GM18907 (cell line): ENCODE data around the gene TSSK6.

Source experiments
- ATAC-seq: cut with Tn5 transposase; IDR thresholded peaks from one replicate; pipeline ENCODE4 v1.9.1; 2021; ENCODE audit warnings: mild to moderate bottlenecking, moderate library complexity; ENCODE audit not compliant: unreplicated experiment

Gene TSSK6

GRCh38 chr19:19514881-19515641 is at the start of gene TSSK6:
Gene TSSK6 (minus strand): TSS chr19:19515548. CDS start chr19:19515427, 121 bp downstream.
- no peak for ATAC-seq

DNA sequence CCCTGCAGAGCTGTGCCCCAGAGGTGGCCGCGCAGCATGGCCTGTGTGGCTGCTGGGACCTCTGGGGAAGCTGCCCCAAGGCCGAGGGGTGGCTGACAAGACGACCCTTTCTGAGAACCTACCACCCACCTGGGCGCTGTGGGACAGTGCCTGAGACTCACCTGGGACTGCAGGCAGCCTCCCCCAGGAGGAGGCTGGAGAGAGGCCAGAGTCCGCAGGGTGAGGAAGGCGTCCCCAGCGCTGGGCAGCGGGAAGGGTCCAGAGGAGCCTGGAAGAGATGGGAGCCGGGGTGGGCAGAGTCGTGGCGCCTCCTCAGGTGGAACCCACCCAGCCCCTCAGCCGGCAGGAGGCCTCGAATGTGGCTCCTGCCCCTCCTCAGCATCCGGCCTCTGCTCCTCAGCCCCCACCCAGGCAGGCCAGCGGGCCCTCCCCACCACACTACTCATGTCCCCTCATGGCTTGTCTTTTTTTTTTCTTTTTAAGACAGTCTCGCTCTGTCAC is 48.0 kb upstream of the TSSK6 start:
- no peak for ATAC-seq

GRCh38 chr19:19562665-19563347 is 47.5 kb upstream of the TSSK6 start:
- no peak for ATAC-seq

GRCh38 chr19:19561946-19562664 is 46.8 kb upstream of the TSSK6 start:
- ATAC-seq, result no peak

DNA sequence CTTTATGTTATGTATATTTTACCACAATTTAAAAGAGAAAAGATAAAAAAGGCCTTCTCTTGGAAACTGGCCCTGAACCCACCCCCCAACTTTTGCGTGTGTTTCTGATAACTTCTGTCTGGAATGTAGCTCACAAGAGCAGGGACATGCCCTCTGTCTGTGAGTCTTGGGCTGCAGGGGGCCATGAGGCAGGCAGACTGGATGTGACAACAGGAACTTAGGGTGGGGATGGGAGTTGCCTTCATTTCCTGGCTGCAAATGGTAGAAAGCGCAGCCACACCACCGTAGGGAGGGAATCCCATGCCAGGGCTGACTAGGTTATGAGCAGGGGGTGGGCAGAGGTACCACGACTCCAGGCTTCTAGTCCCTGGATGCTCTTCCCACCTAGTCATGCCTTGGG is 44.6 kb upstream of the TSSK6 start:
- ATAC-seq, result no peak

- ATAC-seq, result no peak
Measured at GRCh38 chr19:19558636-19559035, 43.3 kb upstream of the TSSK6 start.

DNA sequence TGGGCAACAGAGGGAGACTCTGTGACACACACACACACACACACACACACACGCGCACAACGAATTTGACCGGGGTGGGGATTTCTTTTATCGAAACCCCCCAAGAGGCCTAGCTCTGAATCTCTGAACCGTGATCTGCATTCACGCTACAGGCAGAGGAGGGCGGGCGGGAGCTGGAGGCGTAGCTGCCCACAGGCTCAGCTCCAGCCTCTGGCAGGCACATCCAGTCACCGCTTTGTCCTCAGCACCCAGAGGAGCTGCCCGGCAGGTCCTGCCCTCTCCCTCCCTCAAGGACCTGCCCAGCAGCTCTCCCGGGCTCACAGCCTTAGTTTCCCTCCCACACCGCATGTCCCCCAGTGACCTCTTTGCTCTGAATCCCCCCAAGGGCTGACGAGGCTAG is 42.7 kb upstream of the TSSK6 start:
- no peak for ATAC-seq

- no peak for ATAC-seq
Measured at GRCh38 chr19:19554074-19555023, 39.0 kb upstream of the TSSK6 start.

- ATAC-seq, result no peak
Measured at GRCh38 chr19:19553670-19554069, 38.3 kb upstream of the TSSK6 start.

DNA sequence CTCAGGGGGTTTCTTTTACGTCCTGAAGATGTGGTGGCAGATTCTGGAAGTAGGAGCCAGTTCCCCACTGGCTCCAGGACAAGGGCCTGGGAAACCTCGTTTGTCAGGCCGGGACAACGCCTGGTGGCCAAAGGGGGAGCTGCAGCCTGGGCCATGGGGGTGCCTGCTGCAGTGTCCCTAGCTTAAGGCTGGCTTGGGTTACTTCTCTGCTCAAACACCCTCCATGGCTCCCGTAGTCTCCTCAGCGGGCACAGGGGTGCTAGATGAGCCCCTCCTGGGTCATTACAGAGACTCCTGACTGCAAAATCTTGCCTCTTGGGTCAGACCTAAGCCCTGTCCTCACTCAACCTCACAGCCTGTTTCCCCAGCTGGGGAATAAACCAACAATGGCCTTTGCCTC is 37.5 kb upstream of the TSSK6 start:
- ATAC-seq, result no peak

GRCh38 chr19:19551853-19552192 is 36.5 kb upstream of the TSSK6 start:
- ATAC-seq, result no peak

DNA sequence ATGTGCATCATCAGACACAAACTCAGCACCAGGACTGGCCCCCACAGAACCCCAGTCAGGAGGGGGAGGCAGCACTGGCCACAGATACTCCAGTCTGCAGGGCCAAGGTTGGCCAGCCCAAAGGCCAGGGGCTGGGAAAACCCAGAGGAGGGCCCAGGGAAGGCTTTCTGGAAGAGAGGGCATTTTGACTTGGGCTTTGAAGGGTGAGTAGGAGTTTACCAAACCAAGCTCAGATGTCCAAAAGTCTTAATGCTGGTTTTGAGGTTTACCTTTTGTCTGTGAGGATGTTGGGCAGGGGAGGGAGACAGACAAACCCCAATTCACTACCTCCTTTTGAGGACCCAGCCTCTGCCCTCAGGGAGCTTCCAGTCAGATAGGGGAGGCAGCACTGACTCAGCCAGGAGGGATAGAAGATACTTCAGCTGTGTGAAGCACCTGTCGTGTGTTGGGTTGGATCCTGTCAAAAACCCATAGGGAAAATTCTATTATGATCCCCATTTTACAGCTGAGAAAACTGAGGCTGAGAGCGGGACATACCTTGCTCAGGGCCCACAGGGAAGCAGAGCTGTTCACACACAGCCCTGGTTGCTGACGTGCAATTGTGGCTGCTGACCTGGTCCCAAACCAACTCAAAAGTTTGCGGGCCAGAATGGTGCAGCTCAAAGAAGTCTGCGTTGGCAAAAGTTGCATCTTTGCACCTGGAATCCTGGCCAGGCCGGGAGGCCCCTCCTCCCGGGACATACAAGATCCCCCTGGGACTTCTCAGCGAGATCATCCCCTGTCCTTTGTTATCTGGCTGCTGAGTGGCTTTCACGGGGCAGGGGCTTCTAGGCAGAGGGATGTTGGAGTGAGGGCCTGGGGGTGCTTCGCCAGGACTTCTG is 35.9 kb upstream of the TSSK6 start:
- ATAC-seq, result no peak

- no peak for ATAC-seq
Measured at GRCh38 chr19:19550485-19550929, 35.2 kb upstream of the TSSK6 start.

DNA sequence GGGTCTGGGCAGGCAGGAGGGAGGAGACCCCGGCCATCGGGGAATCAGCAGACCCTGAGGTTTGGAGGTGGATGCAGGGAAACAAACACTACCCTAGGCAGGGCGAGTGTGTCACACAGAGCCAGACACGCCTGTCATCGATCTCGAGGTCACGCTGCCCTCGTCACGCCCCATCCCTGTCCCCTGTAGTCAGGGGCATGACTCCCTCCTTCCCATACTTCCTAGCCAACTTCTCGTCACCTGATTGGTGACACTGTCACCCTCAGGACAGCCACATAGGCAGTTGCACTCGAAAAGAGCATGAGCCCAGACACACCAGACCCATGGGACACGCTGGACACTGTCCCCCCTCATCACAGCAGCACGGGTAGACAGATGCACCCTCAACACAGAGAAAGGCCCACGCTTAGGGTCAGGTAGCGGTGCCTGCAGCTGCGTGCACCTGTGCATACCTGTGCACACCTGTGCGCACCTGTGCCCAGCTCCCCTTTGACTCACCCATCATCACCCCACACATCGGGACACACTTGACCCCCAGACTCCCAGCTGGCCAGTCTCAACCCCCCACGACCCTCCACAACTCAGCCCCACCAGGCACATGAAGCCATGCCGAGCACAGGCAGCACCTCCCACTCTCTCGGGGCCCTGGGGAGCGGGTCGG is 34.6 kb upstream of the TSSK6 start:
- no peak for ATAC-seq

DNA sequence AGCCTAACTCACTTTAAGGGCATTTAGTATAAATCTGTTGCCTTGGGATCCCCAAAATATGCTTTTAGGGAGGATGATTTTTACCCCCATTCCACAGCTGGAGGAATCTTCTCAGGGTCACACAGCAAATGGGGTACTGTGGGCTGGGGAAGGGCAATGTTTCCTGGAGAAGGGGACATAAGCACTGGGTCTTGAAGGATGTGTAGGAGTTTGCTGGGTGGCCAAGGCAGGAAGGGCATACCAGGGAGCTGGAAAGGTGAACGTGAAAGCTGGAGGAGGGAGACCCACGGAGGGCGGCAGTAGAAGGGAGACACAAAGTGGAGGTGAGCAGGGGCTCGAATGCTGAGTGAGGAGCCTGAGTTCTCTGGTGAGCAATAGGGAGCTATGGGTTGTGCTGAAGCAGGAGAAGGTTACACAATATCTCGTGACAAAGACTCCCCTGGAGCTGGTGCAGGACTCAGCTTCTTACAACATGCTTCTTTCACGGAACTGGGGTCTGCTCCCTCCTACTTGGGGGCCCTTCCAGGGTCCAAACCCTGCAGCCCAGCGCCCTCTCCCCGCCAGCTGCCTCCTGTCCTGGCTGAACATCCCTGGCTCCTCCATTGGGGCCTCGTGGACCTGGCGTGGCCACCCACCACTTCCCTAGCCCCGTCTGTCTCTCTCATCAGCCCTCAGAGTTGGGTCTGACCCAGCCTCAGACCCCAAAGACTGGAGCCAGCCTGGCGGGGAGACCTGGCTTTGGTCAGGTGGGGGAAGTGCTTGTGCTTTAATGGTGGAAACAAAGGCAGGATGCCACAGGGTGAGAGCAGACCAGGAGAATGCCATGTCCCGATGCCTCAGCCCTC is 33.8 kb upstream of the TSSK6 start:
- no peak for ATAC-seq

DNA sequence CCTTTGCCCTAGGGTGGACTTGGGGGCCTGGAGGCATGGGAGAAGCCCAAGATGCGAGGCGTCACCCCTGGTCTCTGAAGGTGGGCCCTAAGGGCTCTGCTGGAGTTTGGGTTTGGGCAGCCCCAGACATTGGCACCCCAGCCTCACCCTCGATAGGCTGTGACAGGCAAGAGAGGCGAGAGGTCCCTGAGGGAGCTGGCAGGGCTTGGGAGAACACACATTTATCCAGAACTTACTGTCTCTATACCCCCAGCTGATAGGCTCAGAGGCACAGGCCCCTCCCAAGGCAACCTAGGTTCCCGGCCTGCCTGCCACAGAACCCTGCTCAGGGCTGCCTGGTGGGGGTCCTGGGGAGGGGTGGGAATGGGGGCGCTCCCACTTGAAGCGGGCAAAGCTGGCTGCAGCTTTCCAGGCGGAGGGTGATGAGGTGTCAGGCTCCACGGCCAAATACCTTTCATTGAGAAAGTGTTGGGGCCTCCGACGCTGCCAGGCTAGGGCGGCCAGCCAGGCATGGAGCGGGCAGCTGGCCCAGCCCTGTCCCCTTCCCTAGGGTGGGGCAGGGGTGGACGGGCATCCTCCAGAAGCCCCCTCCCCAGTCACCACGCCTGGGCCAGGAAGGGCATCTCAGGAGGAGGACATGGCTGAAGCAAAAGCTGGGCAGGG is 32.5 kb upstream of the TSSK6 start:
- ATAC-seq, result no peak

DNA sequence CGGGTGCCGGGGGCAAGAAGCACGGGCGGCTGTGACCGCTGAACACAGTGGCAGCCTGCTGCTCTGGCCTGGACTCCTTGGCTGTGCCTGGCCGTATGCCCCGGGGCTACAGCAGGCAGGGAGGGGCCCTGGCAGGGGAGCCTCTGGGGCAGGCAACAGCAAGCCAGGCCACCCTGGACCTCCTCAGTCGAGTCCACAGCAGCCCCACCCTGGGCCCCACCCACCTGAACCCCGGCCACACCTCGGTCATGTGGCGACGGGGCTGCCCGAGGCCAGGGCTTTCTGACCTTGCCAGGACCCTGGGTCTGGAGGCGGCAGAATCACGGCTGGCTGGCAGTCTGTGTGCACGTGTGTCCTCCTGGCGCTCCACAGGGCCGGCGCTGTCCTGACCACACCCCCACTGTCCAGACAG is 31.4 kb upstream of the TSSK6 start:
- no peak for ATAC-seq

DNA sequence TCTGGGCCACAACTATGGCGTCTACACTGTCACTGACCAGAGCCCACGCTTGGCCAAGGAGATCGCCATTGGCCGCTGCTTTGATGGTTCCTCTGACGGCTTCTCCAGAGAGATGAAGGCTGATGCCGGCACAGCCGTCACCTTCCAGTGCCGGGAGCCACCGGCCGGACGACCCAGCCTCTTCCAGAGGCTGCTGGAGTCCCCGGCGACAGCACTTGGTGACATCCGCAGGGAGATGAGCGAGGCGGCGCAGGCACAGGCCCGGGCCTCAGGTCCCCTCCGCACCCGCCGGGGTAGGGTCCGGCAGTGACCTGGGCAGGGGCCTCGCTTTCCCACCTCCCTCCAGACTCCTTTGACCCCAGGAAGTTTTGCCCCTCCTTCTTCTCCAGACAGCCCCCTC is 30.4 kb upstream of the TSSK6 start:
- no peak for ATAC-seq
